GM19351 (cell line): ENCODE data around the gene HOXA13.

Source experiments
- ATAC-seq: cut with Tn5 transposase; IDR thresholded peaks from one replicate; pipeline ENCODE4 v1.9.1; 2021; ENCODE audit warnings: mild to moderate bottlenecking, moderate library complexity; ENCODE audit not compliant: unreplicated experiment

The HOXA13 gene

GRCh38 chr7:27182861-27183681 lies 16.8 kb downstream of the HOXA13 start:
- no peak for ATAC-seq

- no peak for ATAC-seq
Observed at GRCh38 chr7:27182285-27182841, 17.5 kb downstream of the HOXA13 start.

- no peak for ATAC-seq
Observed at GRCh38 chr7:27181795-27182275, 18.1 kb downstream of the HOXA13 start.

GRCh38 chr7:27180431-27181420 lies 19.2 kb downstream of the HOXA13 start:
- ATAC-seq, result no peak

GRCh38 chr7:27179503-27180430 lies 20.1 kb downstream of the HOXA13 start:
- ATAC-seq, result no peak

- ATAC-seq, result no peak
Observed at GRCh38 chr7:27179030-27179429, 20.9 kb downstream of the HOXA13 start.

- no peak for ATAC-seq
Observed at GRCh38 chr7:27178366-27178765, 21.5 kb downstream of the HOXA13 start.

GRCh38 chr7:27177795-27178320 lies 22.0 kb downstream of the HOXA13 start:
- no peak for ATAC-seq

- no peak for ATAC-seq
Observed at GRCh38 chr7:27176962-27177794, 22.7 kb downstream of the HOXA13 start.

- no peak for ATAC-seq
Observed at GRCh38 chr7:27176524-27176845, 23.4 kb downstream of the HOXA13 start.

- ATAC-seq, result no peak
Observed at GRCh38 chr7:27175626-27176523, 24.0 kb downstream of the HOXA13 start.

GRCh38 chr7:27174874-27175625 lies 24.8 kb downstream of the HOXA13 start:
- no peak for ATAC-seq

- ATAC-seq, result no peak
Observed at GRCh38 chr7:27173956-27174873, 25.7 kb downstream of the HOXA13 start, which contains the start of gene HOXA10. HOXA10 (minus strand) TSS chr7:27174320; CDS start chr7:27174306, 14 bp downstream.

- no peak for ATAC-seq
Observed at GRCh38 chr7:27173511-27173955, 26.4 kb downstream of the HOXA13 start.

- ATAC-seq, result no peak
Observed at GRCh38 chr7:27172823-27173510, 26.9 kb downstream of the HOXA13 start.
